PC-9 (cell line): ENCODE results near the gene EIF4G3. TPM values are rescaled to one million over a fixed set of nuclear protein-coding genes. Genes with fewer than 3 reads are reported as not detected.

Experiments used
- BruUV-seq: library from RNA; stranded (reverse); fragments of 400-500 nt; replicated peaks from 2 replicates; lab custom pipeline; 2021; lab: Mats Ljungman, UMichigan
- CTCF ChIA-PET: fragments of 300-600 bp; sonication (Branson Sonifier 250); formaldehyde crosslinking; loops from one replicate; lab custom pipeline; 2022; ENCODE audit warnings: antibody characterized with exemption; lab: Charles Lee
- POLR2A ChIA-PET: fragments of 300-600 bp; sonication (Branson Sonifier 250); formaldehyde crosslinking; loops from one replicate; lab custom pipeline; 2022; ENCODE audit warnings: antibody characterized with exemption; ENCODE audit not compliant: unreplicated experiment; lab: Charles Lee
- DNase-seq, 2 experiments: peaks; one replicate each; pipeline versions ENCODE4 v3.0.0 to v3.0.0-alpha.2; 2015 to 2022; ENCODE audit warnings: mixed read lengths in 1 of 2
- H2AFZ ChIP-seq: fragments of 200-600 bp; sonication (generic); 2 replicates; pipeline ENCODE4 v1.8.1; 2017; ENCODE audit warnings: antibody characterized with exemption
- H3F3A ChIP-seq: fragments of 200-600 bp; sonication (generic); 2 replicates; pipeline ENCODE4 v1.8.1; 2017; ENCODE audit warnings: antibody characterized with exemption, mild to moderate bottlenecking, low read depth; ENCODE audit not compliant: insufficient read depth
- H3K27ac ChIP-seq: fragments of 200-600 bp; sonication (generic); 2 replicates; pipeline ENCODE4 v1.6.1; 2016; ENCODE audit warnings: mixed run types
- H3K27me3 ChIP-seq: fragments of 200-600 bp; sonication (generic); 2 replicates; pipeline ENCODE4 v1.6.1; 2016; ENCODE audit warnings: low read depth, mixed run types; ENCODE audit not compliant: insufficient read depth
- H3K36me3 ChIP-seq: fragments of 200-600 bp; sonication (generic); 2 replicates; pipeline ENCODE4 v1.6.1; 2016; ENCODE audit warnings: low read depth, mixed run types
- H3K4me1 ChIP-seq: fragments of 200-600 bp; sonication (generic); replicated peaks from 2 replicates; pipeline ENCODE4 v1.6.1; 2016; ENCODE audit warnings: mixed run types; ENCODE audit not compliant: insufficient read depth
- H3K4me2 ChIP-seq: fragments of 200-600 bp; sonication (generic); 2 replicates; pipeline ENCODE4 v1.6.1; 2017; ENCODE audit warnings: mixed run types
- H3K4me3 ChIP-seq: fragments of 200-600 bp; sonication (generic); 2 replicates; pipeline ENCODE4 v1.6.1; 2016; ENCODE audit warnings: mixed run types
- H3K79me2 ChIP-seq: fragments of 200-600 bp; sonication (generic); 2 replicates; pipeline ENCODE4 v1.6.1; 2017; ENCODE audit warnings: low read depth, mixed run types
- H3K9me2 ChIP-seq: fragments of 200-600 bp; sonication (generic); 2 replicates; pipeline ENCODE4 v1.8.1; 2017; ENCODE audit warnings: mild to moderate bottlenecking; ENCODE audit not compliant: insufficient read depth
- H3K9me3 ChIP-seq: fragments of 200-600 bp; sonication (generic); 2 replicates; pipeline ENCODE4 v1.8.1; 2016; ENCODE audit warnings: low read depth; ENCODE audit not compliant: insufficient read depth
- H4K20me1 ChIP-seq: fragments of 200-600 bp; sonication (generic); 2 replicates; pipeline ENCODE4 v1.8.1; 2017; ENCODE audit not compliant: insufficient read depth
- EZH2 ChIP-seq: fragments of 200-600 bp; sonication (generic); IDR thresholded peaks from 2 replicates; pipeline ENCODE4 v1.8.0; 2017; ENCODE audit warnings: antibody characterized with exemption, low read depth
- intact Hi-C: fragments of 100-400 bp; cut with micrococcal nuclease; formaldehyde crosslinking; loops from one replicate; pipeline ENCODE4 v1.10.0; 2022; ENCODE audit not compliant: unreplicated experiment
- total RNA-seq: library from RNA; stranded (reverse); gene quantifications from 2 replicates; pipeline ENCODE4 v1.2.3, GENCODE V29; 2021
- TF ChIP-seq, protein P1 (sequence below): fragments of 200-600 bp; sonication (generic); conservative IDR thresholded peaks from 2 replicates; pipeline ENCODE4 v1.6.1; 2017; ENCODE audit warnings: mixed run types, antibody characterized with exemption, mild to moderate bottlenecking, moderate library complexity

Gene EIF4G3
- total RNA-seq, 1 experiment from 2014 or later: 63.2 TPM

DNA sequence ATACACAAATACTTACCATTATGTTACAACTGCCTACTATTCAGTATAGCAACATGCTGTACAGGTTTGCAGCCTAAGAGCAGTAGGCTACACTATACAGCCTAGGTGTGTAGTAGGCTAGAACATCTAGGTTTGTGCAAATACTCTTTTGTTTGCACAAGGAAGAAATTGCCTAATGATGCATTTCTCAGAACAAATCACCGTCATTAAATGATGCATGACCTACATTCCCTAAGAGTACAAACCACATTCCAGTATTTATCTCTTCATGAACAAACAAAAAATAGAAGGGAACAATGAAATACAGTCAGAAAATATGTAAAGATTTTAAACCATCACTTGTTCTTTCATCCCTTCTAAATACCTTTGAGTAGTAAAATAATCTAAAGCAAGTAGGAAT, 279.9 kb downstream of the EIF4G3 start:
- Histone ChIP-seq H2AFZ (no peak overlapping the region), H3K9me3 (no peaks in the 10 kb centered on the region), H4K20me1 (peaks cover 12% of the 10 kb centered on the region), H3K4me1 (peaks cover 16% of the 10 kb centered on the region; the same call in 1 of the 2 replicates), H3K4me3 (no peak overlapping the region), H3K4me2 (no peak overlapping the region), H3K36me3 (peaks cover 12% of the 10 kb centered on the region; the same call in 1 of the 2 replicates), H3K79me2 (no peaks in the 10 kb centered on the region), H3K27me3 (no peaks in the 10 kb centered on the region), H3F3A (peaks cover 11% of the 10 kb centered on the region), H3K9me2 (no peaks in the 10 kb centered on the region), H3K27ac (peak overlapping the region; percentile 20; the same call in 1 of the 2 replicates)
- intact Hi-C loops: no loop called here
- POLR2A ChIA-PET: no interaction called here
- CTCF ChIA-PET: no interaction called here
- TF ChIP-seq, protein P1, sequence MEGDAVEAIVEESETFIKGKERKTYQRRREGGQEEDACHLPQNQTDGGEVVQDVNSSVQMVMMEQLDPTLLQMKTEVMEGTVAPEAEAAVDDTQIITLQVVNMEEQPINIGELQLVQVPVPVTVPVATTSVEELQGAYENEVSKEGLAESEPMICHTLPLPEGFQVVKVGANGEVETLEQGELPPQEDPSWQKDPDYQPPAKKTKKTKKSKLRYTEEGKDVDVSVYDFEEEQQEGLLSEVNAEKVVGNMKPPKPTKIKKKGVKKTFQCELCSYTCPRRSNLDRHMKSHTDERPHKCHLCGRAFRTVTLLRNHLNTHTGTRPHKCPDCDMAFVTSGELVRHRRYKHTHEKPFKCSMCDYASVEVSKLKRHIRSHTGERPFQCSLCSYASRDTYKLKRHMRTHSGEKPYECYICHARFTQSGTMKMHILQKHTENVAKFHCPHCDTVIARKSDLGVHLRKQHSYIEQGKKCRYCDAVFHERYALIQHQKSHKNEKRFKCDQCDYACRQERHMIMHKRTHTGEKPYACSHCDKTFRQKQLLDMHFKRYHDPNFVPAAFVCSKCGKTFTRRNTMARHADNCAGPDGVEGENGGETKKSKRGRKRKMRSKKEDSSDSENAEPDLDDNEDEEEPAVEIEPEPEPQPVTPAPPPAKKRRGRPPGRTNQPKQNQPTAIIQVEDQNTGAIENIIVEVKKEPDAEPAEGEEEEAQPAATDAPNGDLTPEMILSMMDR: no peak
- no peak for TF ChIP-seq EZH2
- BruUV-seq: no TSS peak
- DNase-seq: peak in 1 of 2 experiments; percentile 93

DNA sequence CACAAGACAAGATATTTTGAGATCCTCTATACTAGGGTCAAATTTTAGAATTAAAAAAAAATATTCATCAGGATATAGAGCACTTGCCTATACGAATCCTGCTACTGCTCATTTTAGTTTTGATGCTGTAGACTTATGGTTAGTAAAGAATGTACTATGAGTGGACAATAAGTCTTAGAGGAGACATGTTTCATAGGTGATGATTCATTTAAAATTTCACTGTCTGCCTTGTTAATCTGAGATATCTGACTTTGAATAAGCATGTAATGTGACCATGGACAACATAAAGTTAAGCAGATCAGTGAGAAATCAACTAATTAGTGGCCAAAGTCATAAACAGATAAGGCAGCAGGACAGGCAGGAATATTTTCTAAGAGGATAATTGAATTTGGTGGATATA, 282.8 kb downstream of the EIF4G3 start:
- Histone ChIP-seq H3K36me3 (peaks cover 12% of the 10 kb centered on the region; the same call in 1 of the 2 replicates), H3K4me1 (peaks cover 16% of the 10 kb centered on the region; the same call in 1 of the 2 replicates), H3K27me3 (no peaks in the 10 kb centered on the region), H3K27ac (no peak overlapping the region), H3F3A (peaks cover 11% of the 10 kb centered on the region), H3K4me2 (no peak overlapping the region), H2AFZ (no peak overlapping the region), H3K9me3 (no peaks in the 10 kb centered on the region), H3K9me2 (no peaks in the 10 kb centered on the region), H4K20me1 (peaks cover 12% of the 10 kb centered on the region), H3K4me3 (no peak overlapping the region), H3K79me2 (no peaks in the 10 kb centered on the region)
- no TSS peak for BruUV-seq
- POLR2A ChIA-PET: interaction anchor here (0.6 kb wide), 1 partner anchor 26 kb away, joined by 4 read pairs; no protein-coding TSS in a partner anchor
- no peak for DNase-seq
- intact Hi-C loops: no loop called here
- TF ChIP-seq, protein P1: no peak
- TF ChIP-seq EZH2: no peak
- CTCF ChIA-PET: no interaction called here

DNA sequence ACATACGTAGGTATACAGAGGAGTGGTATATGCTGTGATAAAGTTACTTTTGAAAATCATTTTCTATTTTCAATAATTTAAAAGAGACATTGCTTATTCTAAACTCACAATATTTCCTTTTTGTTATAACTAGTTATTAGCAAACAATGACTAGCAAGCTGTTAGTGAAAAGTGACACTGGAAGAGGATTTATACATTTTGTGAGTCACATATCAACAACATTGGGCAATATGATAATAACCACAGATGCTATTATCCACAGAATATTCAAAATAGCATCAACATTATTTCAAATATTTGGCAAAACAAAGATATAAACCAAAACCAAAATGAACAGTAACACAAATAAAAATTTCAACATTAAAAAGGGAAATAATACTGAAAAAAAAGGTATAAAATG, 285.6 kb downstream of the EIF4G3 start:
- intact Hi-C loops: no loop called here
- Histone ChIP-seq H3K27me3 (no peaks in the 10 kb centered on the region), H3K36me3 (peaks cover 12% of the 10 kb centered on the region; the same call in 1 of the 2 replicates), H3K9me3 (no peaks in the 10 kb centered on the region), H3K9me2 (no peaks in the 10 kb centered on the region), H3K4me3 (no peak overlapping the region), H3K4me1 (no peaks in the 10 kb centered on the region), H4K20me1 (peaks cover 6% of the 10 kb centered on the region), H3F3A (0 out of 2 replicates have a peak, but pooled peaks cover 3% of the 10 kb centered on the region), H3K27ac (no peak overlapping the region), H2AFZ (no peak overlapping the region), H3K79me2 (no peaks in the 10 kb centered on the region), H3K4me2 (no peak overlapping the region)
- ChIA-PET POLR2A (no interaction called here), CTCF (no interaction called here)
- DNase-seq: no peak
- no peak for TF ChIP-seq EZH2
- TF ChIP-seq, protein P1: no peak
- BruUV-seq: no TSS peak
